ENCODE measurements around the gene ITGB3BP. TPM values are rescaled to one million over a fixed set of nuclear protein-coding genes. Genes with fewer than 3 reads are reported as not detected.

ITGB3BP gene
- total RNA-seq, 1 experiment from 2014 or later = 79.2 TPM

GRCh38 chr1:63557365-63557987 is 34.5 kb upstream of the ITGB3BP start:
- H3K79me2 ChIP-seq (ENCODE audit: low read depth) = no peaks in the 10 kb centered on the region
- H3K4me3 ChIP-seq = no peak overlapping the region
- H3F3A ChIP-seq (ENCODE audit: insufficient read depth, low read depth) = no peaks in the 10 kb centered on the region
- no peaks in the 10 kb centered on the region for H3K9me2 ChIP-seq (ENCODE audit: insufficient read depth)
- no peaks in the 10 kb centered on the region for H3K4me1 ChIP-seq (replicated peaks; ENCODE audit: insufficient read depth)
- no peak for TF ChIP-seq EZH2 (IDR thresholded peaks at IDR 0.05; ENCODE audit: low read depth)
- TF ChIP-seq CTCF (conservative IDR thresholded peaks at IDR 0.05) = peak; percentile 72
- ChIA-PET POLR2A (ENCODE audit: unreplicated experiment) (no interaction called here), CTCF (no interaction called here)
- intact Hi-C loops (cut with micrococcal nuclease; ENCODE audit: unreplicated experiment) = loop anchor here (1.0 kb wide), 1 partner anchor 689 kb away; no protein-coding TSS in a partner anchor
- H4K20me1 ChIP-seq (ENCODE audit: insufficient read depth) = no peaks in the 10 kb centered on the region
- H3K4me2 ChIP-seq = no peak overlapping the region
- peak in 1 of 2 experiments; percentile 43 for DNase-seq
- no peaks in the 10 kb centered on the region for H3K27me3 ChIP-seq (ENCODE audit: insufficient read depth, low read depth)
- no peak overlapping the region for H3K27ac ChIP-seq
- no peaks in the 10 kb centered on the region for H3K9me3 ChIP-seq (ENCODE audit: insufficient read depth, low read depth)
- no peak overlapping the region for H2AFZ ChIP-seq
- BruUV-seq (replicated peaks) = no TSS peak
- H3K36me3 ChIP-seq (ENCODE audit: low read depth) = no peaks in the 10 kb centered on the region

- no peaks in the 10 kb centered on the region for H3K79me2 ChIP-seq (ENCODE audit: low read depth)
- H3K36me3 ChIP-seq (ENCODE audit: low read depth) = no peaks in the 10 kb centered on the region
- H3K27me3 ChIP-seq (ENCODE audit: insufficient read depth, low read depth) = no peaks in the 10 kb centered on the region
- no peak overlapping the region for H2AFZ ChIP-seq
- no TSS peak for BruUV-seq (replicated peaks)
- CTCF ChIA-PET = no interaction called here
- no peaks in the 10 kb centered on the region for H3K9me2 ChIP-seq (ENCODE audit: insufficient read depth)
- no peak for DNase-seq
- no peaks in the 10 kb centered on the region for H3K9me3 ChIP-seq (ENCODE audit: insufficient read depth, low read depth)
- TF ChIP-seq CTCF (conservative IDR thresholded peaks at IDR 0.05) (no peak), EZH2 (IDR thresholded peaks at IDR 0.05; ENCODE audit: low read depth) (no peak)
- no peaks in the 10 kb centered on the region for H3F3A ChIP-seq (ENCODE audit: insufficient read depth, low read depth)
- H3K27ac ChIP-seq = no peak overlapping the region
- no peak overlapping the region for H3K4me2 ChIP-seq
- POLR2A ChIA-PET (ENCODE audit: unreplicated experiment) = no interaction called here
- intact Hi-C loops (cut with micrococcal nuclease; ENCODE audit: unreplicated experiment) = no loop called here
- no peaks in the 10 kb centered on the region for H4K20me1 ChIP-seq (ENCODE audit: insufficient read depth)
- no peak overlapping the region for H3K4me3 ChIP-seq
- H3K4me1 ChIP-seq (replicated peaks; ENCODE audit: insufficient read depth) = no peaks in the 10 kb centered on the region
These were observed 32.5 kb upstream of the ITGB3BP start for GRCh38 chr1:63555480-63555879.

- POLR2A ChIA-PET (ENCODE audit: unreplicated experiment) = no interaction called here
- H3K9me2 ChIP-seq (ENCODE audit: insufficient read depth) = no peaks in the 10 kb centered on the region
- no peaks in the 10 kb centered on the region for H3K27me3 ChIP-seq (ENCODE audit: insufficient read depth, low read depth)
- CTCF ChIA-PET = no interaction called here
- no peak overlapping the region for H2AFZ ChIP-seq
- no peaks in the 10 kb centered on the region for H4K20me1 ChIP-seq (ENCODE audit: insufficient read depth)
- no peak overlapping the region for H3K4me3 ChIP-seq
- no peaks in the 10 kb centered on the region for H3K36me3 ChIP-seq (ENCODE audit: low read depth)
- no peak for TF ChIP-seq CTCF (conservative IDR thresholded peaks at IDR 0.05)
- no peak for TF ChIP-seq EZH2 (IDR thresholded peaks at IDR 0.05; ENCODE audit: low read depth)
- no peaks in the 10 kb centered on the region for H3K9me3 ChIP-seq (ENCODE audit: insufficient read depth, low read depth)
- DNase-seq = no peak
- H3K4me1 ChIP-seq (replicated peaks; ENCODE audit: insufficient read depth) = no peaks in the 10 kb centered on the region
- intact Hi-C loops (cut with micrococcal nuclease; ENCODE audit: unreplicated experiment) = no loop called here
- no peak overlapping the region for H3K27ac ChIP-seq
- H3K4me2 ChIP-seq = no peak overlapping the region
- H3F3A ChIP-seq (ENCODE audit: insufficient read depth, low read depth) = no peaks in the 10 kb centered on the region
- H3K79me2 ChIP-seq (ENCODE audit: low read depth) = no peaks in the 10 kb centered on the region
- no TSS peak for BruUV-seq (replicated peaks)
These were observed 25.9 kb upstream of the ITGB3BP start for GRCh38 chr1:63548877-63549276.

Measured in PC-9 (cell line).